GM21447 (cell line): ENCODE results near the gene CSE1L.
A peak's percentile ranks its signal among the peaks of the same experiment; 100 is the strongest.
"Not testable (repeated sequence)": the region's sequence is repeated elsewhere in the genome, so short reads cannot be mapped to it uniquely, and the experiment has no call there.

ENCODE experiments used
- ATAC-seq: cut with Tn5 transposase; IDR thresholded peaks from one replicate; pipeline ENCODE4 v1.9.1; 2021; ENCODE audit not compliant: unreplicated experiment

CSE1L gene, protein sequence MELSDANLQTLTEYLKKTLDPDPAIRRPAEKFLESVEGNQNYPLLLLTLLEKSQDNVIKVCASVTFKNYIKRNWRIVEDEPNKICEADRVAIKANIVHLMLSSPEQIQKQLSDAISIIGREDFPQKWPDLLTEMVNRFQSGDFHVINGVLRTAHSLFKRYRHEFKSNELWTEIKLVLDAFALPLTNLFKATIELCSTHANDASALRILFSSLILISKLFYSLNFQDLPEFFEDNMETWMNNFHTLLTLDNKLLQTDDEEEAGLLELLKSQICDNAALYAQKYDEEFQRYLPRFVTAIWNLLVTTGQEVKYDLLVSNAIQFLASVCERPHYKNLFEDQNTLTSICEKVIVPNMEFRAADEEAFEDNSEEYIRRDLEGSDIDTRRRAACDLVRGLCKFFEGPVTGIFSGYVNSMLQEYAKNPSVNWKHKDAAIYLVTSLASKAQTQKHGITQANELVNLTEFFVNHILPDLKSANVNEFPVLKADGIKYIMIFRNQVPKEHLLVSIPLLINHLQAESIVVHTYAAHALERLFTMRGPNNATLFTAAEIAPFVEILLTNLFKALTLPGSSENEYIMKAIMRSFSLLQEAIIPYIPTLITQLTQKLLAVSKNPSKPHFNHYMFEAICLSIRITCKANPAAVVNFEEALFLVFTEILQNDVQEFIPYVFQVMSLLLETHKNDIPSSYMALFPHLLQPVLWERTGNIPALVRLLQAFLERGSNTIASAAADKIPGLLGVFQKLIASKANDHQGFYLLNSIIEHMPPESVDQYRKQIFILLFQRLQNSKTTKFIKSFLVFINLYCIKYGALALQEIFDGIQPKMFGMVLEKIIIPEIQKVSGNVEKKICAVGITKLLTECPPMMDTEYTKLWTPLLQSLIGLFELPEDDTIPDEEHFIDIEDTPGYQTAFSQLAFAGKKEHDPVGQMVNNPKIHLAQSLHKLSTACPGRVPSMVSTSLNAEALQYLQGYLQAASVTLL

DNA sequence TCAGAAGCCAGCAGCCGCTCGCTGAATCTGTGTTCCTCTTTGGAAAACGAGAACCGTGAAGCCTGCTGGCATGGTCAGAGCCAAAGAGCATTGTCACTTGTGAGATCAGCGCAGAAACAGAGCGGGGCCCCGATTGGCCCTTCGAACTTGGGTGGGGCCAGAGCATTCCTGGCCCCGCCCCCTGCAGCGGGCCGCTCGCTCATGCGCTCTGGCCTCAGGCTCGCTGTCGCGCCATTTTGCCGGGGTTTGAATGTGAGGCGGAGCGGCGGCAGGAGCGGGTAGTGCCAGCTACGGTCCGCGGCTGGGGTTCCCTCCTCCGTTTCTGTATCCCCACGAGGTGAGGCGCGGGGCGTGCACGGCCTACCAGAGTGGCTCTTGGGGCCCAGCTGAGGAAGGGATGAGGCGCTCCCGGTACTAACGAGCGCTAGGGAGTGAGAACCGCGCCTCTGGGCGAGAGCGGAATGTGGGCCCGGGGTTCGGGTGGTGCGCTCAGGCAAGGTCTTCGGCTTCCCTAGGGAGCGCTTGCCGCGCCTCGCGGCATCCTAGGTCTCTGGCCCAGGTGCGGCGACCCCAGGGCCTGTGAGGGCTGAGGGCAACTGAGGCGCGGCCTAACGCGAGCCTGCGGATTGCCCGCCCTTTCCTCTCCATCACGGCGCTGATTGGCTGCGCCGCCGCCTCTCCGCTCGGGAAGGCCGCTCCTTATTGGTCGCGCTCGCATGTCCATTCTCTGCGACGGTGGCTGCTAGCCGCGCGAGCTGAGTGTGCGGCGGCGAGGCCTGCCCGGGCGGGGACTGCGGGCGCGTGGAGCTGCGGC, at the start of gene CSE1L:
CSE1L (plus strand) TSS at position 226 of the 814 bp plus-strand sequence. CDS start 12,152 bp downstream, outside the sequence.
- peak; percentile 85 for ATAC-seq

DNA sequence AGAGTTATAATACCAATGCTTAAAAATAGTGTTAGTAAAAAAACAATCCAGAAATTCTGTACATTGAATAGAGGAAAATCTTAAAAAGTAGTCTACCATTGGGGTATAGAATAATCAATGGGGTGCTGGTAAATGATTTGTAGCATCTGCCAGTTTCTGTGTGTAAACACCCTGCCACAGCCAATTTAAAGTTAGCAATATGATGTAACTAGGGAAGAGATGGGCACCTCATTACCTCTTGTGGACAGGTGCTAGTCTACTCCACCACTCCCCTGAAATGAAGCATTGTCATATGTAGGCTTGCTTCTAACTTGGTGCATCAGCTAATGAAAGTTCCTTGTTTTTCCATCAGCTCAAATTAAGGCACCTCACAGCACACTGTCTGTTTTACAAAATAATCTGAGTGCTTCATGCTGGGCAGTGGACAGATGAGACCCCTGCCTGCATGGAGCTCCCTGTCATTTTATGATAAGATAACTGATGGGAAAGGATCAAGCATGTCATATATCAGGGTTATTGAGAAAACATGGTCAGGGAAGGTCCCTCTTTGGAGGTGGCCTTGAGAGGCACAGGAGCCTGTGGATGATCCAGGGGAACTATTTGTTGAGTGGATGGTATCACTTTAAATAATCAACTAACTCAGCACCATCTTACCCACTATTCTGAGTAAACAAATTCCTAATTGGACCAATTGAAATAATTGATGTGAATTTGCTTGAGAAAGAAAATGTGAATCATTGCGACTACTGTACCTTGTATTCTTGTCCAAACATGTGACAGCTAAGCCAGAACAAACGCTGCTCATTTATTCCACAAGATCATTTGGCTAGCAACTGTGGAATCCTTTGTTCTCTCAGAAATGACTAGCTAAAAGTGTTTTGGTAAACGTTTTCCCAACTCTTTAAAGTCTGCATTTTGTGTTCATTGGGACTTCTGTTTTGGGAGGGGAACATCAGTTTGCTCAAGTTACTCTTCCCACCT, 45.9 kb upstream of the CSE1L start:
- no peak for ATAC-seq

DNA sequence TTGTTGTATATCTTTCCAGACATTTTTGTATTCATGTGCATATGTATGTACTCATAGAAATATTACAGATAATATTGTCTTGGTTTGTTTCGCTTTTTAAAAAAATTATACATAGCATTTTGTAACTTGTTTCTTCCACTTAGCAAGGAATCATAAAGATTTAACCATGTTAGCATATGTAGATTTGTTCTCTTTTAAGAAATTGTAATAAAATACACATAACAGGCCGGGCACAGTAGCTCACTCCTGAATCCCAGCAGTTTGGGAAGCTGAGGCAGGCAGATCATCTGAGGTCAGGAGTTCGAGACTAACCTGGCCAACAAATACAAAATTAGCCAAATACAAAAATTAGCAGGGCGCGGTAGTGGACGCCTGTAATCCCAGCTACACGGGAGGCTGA, 44.4 kb upstream of the CSE1L start:
- ATAC-seq, result no peak

DNA sequence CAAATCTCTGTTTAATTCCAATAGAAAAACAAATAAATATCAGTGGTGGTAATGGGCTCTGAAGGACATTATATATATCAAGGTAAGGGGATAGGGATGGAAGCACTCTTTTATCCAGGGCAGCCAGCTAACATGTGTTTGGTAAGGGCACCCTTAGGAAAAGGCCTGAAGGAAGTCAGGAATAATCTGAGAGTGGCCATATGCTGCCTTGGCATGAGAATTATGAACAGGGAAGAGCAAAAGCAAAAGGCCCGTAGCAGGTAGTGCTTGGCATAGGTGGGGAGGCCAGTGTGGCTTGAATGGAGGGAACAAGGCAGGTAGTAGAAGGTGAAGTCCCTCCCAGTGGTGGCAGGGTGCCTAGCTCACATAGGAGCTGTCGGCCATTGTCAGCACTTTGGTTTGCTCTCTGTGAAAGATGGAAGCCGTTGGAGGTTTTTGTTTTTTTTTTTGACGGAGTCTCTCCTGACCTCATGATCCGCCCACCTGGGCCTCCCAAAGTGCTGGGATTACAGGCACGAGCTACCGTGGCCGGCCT, 39.6 kb upstream of the CSE1L start:
- no peak for ATAC-seq

DNA sequence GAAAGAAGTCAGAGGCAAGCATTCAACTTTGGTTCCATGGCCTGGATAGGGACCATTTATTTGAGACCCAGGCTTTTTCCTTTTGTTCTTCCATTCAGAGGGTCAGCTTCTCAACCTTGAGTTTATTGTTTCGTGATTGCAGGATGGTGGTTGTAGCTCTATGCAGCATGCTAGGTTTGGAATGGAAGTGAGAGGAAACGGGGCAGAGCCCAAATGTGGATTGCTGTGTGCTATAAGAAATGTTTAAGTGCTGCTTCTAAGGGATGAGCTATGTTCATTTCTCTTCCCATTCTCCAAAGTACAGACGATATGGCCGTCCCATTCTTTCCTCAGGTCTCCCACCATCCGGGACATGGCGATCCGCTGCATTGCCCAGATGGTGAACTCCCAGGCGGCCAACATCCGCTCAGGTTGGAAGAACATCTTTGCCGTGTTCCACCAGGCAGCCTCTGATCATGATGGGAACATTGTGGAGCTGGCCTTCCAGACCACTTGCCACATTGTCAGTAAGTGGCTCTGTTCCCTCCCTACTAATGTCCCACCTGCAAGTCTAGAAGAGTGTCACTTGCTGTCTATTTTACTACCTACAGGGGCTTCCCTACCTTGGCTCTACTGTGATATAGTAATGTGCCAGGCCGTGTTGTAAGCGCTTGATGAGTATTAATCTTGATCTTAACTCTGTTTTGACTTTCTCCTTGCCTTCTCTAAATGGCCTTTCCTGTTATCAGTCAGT, 36.0 kb upstream of the CSE1L start:
- no peak for ATAC-seq

DNA sequence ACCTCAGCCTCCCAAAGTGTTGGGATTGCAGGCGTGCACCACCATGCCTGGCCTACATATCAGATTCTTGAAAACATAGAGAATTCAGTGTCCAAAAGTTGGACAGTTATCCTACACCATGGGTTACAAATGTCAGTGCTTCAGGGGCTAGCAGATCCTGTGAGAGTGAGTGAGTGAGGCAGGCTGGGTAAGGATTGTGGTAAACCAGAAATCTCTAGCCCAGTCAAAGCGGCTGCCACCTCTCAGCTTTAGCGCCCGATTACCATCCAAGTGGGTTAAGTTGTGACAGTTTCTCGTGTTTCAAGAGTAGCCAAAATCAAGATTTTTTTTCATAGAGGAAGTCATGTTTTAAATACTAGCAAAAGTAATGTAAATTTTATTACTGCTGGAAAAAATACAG, 21.9 kb upstream of the CSE1L start:
- ATAC-seq, result no peak

DNA sequence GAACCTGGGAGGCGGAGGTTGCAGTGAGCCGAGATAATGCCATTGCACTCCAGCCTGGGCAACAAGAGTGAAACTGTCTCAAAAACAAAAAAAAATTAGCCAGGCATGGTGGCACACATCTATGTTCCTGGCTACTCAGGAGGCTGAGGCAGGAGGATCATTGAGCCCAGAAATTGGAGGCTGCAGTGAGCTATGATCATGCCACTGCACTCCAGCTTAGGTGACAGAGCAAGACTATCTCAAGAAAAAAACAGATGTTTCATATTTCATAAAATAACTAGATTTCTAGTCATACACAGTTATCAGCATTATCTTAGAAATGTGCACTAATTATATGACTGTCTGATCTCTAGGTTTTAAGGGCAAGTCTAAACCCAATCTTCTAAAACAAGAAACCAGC, 17.9 kb upstream of the CSE1L start:
- not testable (repeated sequence) for ATAC-seq

DNA sequence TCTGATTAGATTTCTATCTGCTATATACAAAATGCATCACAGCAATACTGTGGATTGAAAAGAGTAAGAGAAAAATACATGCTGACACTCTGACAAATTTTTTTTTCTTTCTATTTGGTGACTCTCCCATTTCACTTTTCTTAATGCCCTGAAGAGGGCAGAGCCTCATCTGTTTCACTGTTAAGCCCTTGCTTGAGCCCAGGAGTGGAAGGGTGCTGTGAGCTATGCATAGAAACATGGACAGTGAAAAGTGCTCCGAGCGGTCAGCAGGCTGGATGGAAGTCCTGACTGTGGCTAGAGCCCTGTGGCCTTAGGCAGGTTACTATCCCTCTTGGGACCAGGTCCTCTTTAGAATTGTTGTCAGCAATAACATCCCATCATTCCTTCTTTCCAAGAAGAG, 17.4 kb upstream of the CSE1L start:
- ATAC-seq, result no peak

DNA sequence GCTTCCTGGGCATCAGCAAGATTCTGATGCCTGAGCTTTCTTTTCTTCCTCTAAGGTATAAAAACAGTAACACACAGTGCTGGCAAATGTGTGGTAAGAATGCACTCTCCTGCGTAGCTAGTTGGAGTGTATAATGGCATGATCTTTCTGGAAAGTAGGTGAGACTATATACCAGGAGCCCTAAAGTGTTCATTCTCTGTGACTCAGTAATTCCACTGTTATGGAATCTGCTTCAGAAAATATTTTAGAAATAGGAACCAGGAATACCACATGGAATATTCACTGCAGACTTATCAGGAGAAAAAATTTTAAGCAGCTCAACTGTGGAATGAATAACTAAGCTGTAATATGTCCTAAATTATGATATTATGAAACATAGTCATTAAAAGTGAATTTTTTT, 16.9 kb upstream of the CSE1L start:
- no peak for ATAC-seq

DNA sequence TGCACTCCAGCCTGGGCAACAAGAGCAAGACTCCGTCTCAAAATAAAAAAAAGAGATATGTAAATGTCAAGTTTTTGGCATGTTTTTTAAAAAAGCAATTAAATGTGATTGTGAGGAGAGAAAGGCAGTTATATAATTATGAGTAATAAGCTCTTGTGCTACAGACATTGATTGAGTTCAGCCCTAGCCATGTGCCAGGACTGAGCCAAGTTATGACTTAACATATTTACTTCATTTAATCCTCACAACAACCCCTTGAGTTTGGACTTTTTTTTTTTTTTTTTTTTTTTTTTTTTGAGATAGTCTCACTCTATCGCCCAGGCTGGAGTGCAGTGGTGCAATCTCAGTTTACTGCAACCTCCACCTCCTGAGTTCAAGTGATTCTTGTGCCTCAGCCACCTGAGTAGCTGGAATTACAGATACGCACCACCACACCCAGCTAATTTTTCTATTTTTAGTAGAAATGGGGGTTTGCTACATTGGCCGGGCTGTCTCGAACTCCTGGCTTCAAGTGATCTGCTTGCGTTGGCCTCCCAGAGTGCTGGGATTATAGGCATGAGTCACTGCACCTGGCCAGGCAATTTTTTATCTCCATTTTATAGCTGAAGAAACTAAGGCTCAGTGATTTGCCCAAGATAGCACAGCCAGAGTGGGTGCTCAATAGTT, 15.0 kb upstream of the CSE1L start:
- no peak for ATAC-seq

DNA sequence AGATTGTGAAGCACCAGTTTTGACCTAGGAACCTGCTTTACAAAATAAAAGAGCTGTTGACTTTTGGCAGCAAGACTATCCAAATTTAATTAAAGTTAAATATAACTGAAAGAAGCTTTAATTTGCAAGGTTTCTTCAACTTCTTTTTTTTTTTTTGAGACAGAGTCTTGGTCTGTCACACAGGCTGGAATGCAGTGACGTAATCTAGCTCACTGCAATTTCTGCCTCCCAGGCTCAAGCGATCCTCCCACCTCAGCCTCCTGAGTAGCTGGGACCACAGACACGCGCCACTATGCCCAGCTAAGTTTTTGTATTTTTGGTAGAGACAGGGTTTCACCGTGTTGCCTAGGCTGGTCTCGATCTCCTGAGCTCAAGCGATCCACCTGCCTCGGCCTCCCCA, 13.7 kb upstream of the CSE1L start:
- ATAC-seq, result no peak

DNA sequence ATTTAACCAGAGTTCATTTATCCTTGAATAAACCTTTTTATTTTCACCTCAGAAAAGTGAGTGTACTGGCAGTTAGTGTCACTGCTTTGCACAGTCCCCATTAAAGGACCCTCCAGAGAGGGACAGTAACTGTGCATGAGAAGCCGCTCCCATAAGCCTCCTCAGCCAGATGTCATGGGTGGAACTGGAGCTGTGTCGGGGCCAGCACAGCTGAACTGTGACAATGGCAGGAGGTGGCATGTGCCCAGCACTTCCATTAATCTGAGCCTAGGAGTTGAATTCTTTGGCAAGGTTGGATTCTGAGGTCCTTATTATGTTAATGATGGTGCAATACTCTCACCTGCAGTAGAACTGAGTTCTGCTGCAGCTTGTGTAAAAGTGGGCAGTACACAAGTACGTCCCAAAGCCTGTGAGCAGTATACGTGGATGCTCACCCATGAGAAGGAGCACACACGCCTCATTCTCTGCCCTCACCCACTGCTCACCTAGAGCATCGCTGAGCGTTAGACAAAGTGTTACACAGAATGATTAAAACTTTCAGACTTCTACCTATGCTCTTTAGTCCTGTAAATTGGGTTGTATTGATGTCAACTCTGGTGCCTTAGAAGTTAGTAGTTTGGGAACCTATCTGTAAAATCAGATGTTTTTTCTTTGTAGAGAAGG, 11.9 kb upstream of the CSE1L start:
- no peak for ATAC-seq

DNA sequence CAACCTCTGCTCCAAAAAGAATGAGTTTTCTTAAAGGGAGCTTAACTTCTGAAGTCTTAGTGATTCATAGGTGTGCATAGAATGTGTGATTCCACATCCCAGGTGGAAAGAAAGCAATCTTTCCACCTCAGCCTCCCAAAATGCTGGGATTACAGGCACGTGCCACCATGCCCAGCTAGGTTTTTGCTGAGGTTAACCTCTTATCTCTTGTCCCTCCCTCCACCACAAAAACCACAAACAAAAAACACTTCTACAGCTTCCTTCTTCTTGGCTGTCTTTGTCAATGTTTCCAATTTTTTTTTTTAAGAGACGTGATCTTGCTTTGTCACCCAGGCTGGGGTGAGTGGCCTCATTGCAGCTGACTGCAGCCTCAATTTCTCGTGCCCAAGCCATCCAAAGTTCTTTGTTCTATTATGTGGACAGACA, 8.1 kb upstream of the CSE1L start:
- no peak for ATAC-seq

DNA sequence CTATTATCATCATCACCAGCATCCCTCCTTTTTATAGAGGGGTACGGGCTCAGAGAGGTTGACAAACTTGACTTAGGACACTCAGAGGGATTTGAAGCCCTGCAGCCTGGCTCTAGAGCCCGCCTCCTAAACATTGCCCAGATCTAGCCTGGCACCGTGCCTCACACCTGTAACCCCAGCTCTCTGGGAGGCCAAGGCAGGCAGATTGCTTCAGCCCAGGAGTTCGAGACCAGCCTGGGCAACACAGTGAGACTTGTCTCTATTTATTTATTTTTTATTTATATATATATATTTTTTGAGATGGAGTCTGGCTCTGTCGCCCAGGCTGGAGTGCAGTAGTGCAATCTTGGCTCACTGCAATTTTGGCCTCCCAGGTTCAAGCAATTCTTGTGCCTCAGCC, 6.3 kb upstream of the CSE1L start:
- no peak for ATAC-seq

DNA sequence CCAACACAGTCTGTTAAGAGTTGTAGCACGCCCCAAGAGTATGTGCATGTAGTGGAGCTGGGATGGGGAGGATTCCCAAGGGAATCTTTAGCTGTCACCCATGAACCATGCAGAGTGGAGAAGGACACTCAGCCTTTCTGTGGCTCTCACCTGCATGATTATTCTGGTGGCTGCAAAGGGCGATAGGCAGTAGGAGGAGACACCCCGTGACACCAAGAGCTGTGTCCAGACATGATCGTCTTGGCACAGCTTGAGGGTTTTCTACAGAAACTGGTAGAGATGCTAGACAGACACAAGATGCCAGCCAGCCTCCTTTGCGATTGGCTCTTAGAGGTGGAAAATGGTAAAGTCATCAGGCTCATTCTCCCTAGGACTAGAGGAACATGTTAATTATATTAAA, 3.1 kb upstream of the CSE1L start:
- no peak for ATAC-seq

DNA sequence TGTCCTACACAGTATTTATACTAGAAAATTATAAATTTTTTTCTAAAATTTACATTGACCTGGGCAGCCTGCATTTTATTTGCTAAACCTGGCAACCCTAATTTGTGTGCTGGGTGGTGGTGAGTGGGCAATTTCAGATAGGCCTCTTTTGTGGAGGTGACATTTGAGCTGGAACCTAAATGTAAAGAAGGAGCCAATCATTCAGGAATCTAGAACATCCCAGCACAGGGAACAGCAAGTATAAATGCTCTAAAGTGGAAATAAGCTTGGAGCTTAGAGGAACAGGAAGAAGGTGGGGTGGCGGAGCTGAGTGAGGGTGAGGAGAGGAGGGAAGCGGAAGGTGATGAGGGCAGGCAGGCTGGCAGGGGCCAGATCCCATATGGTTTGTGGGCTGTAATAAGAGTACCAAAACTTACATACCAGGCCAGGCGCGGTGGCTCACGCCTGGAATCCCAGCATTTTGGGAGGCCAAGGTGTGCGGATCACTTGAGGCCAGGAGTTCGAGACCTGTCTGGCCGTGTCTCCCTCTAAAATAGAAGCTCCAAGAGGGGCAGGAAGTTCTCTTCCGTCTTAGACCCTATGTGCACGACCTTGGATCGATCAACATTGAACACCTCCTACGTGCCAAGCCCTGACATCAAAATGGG, 549 bp upstream of the CSE1L start:
- ATAC-seq, result peak; percentile 10

DNA sequence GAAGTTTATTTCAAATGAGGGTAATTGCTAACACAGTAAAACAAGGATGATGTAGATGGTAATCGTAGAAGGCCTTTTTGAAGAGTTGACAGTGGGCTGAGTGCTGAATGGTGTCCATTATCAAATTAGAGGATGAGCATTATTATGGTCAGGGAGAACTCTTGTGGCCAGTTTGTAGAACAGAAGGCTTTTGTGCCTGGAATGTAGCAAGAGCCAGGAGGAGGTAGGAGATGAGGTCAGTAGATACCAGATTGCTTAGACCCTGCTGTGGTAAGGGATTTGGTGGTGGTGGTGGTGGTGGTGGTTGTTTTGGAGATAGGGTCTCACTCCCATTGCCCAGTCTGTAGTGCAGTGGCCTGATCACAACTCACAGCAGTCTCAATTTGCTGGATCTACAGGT, 6.2 kb downstream of the CSE1L start:
- ATAC-seq, result no peak
